HG02840 (cell line): Measurements from ENCODE around the gene MIS12.

Experiments
- ATAC-seq: cut with Tn5 transposase; IDR thresholded peaks from one replicate; pipeline ENCODE4 v1.9.1; 2021; ENCODE audit warnings: mild to moderate bottlenecking, moderate library complexity, moderate number of reproducible peaks; ENCODE audit not compliant: unreplicated experiment, low FRiP score

MIS12 gene

GRCh38 chr17:5499476-5500231 lies 13.3 kb downstream of the MIS12 start:
- ATAC-seq = no peak

DNA sequence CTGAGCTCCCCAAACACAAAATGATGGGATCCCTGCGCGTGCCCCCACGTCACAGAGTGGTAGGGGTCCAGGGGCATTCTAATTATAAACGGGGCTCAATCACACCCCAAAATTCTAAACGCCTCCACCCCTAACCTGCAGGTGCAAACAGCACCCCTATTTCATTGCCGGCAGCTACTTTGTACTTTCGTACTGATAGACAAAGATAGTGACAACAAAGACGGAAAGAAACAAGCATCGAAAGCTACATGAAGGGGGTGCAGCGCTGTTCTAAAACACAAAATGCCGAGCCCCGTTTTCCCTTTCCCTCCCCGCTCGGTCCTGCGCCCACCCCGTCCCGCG lies 13.9 kb downstream of the MIS12 start:
- no peak for ATAC-seq

DNA sequence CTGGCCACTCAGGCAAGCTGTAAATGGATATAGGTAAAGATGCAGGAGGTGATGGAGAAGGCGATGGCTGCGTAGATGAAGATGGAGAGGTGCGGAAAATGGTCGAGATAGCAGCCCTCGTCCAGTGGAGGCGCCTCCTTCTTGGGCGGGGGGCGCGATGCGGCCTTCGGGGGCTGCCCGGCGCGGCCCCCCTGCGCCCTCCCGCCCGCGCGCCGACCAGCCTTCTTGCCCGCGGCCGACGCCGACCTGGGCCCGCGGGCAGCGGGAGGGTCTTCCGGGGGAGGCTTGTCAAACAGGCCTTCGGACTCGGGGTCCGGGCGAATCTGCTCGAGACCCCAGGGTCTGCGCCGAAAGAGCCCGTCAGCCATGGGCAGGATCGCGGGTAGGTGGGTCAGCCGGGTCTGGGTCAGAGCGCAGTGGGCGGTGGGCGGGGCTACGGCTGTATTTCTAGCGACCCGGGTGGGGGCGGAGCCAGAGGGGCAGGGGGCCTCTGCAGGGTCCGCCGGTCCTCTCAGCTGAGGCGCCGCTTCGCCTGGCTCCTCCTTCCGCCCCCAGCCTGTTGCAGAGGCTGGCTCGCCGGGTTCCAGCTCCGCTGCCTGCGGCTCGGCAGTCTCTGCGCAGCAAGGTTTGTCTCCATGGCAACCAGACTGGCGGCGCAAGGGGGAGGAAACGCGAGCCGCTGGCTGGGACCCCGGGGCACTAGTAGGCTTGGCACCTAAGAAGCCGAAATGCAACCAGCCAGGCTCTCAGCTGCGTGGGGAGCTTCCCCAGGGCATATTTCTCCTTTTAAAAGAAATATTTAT lies 14.4 kb downstream of the MIS12 start:
- ATAC-seq = no peak

DNA sequence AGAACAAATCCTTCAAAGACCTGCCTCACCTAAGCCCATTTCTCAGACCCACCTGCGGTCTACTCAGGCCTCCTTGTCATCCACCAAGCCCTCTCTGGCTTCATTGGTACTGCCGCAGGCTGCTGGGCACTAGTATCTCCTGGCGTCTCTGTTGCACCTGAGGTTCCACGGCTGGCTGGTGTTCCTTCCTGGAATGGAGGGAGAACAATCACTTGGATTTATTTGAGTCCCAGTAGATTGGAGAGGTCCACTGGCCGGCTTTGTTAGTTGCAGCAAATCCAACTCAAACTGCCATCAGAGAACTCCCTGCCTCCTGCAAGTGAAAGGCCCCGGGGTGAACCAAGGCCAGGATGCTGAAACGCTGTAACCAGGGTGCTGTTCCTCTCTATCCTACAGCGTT lies 15.3 kb downstream of the MIS12 start:
- ATAC-seq = no peak

DNA sequence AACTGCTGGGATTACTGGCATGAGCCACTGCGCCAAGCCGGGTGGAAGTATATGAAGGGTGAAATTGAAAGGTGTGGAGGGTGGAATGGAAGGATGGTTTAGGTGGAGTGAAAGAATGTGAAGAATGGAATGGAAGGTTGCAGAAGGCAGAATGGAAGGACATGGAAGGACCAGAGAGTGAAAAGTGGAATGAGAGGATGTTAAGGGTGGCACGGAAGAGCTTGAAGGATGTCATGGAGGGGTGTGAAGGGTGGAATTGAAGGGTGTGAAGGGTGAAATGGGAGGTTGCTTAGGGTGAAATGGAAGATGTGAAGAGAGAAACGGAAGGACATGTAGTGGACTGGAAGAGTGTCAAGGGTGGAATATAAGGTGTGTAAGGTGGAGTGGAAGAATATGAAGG lies 16.2 kb downstream of the MIS12 start:
- ATAC-seq = no peak

DNA sequence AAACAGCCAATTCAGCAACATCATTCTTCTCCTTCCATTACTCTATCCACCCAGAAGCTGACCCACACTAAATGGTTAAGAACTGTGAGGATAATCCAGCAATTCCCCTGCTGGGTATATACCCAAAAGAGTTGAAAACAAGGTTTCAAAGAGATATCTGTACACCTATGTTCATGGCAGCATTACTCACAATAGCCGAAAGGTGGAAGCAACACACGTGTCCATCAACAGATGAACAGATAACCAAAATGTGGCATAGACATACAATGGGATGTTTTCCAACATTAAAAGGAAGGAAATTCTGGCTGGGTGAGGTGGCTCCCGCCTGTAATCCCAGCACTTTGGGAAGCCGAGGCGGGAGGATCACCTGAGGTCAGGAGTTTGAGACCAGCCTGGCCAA lies 19.9 kb downstream of the MIS12 start:
- ATAC-seq = no peak

GRCh38 chr17:5508810-5509209 lies 22.4 kb downstream of the MIS12 start:
- no peak for ATAC-seq

DNA sequence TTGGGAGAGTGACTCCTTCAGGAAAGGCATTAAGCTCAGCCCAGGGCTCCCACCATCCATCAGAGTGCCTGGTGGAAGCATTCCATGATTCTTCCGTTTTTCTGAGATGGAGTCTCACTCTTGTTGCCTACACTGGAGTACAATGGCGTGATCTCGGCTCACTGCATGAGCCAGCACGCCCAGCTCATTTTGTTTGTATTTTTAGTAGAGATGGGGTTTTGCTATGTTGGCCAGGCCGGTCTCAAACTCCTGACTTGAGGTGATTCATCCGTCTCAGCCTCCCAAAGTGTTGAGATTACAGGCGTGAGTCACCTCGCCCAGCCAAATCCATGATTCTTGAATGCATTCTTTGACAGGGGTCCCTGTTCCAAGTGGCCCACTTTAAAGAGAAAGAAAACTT lies 23.1 kb downstream of the MIS12 start:
- no peak for ATAC-seq

GRCh38 chr17:5510771-5511170 lies 24.4 kb downstream of the MIS12 start:
- ATAC-seq = no peak

- no peak for ATAC-seq
Measured at GRCh38 chr17:5511401-5512225, 25.2 kb downstream of the MIS12 start.

GRCh38 chr17:5513628-5514027 lies 27.3 kb downstream of the MIS12 start:
- no peak for ATAC-seq

DNA sequence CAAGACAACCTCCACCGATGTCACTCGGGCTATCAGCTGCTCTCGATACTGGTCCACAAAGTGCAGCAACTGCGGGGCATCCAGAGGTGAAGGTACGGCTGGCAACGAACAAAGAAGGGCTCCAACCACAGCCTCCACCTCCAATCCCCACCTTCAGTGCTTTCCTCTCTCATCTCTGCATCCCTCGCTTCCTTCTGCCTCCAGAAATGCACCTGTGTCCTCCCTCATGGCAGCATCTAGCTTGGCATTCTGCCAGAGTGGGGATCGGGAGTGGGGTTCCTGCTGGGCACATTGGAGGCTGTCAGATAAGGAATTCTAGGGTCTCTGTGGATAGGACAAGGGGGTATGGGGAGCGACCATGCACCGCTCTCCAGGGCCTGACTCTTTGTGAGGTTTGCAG lies 28.6 kb downstream of the MIS12 start:
- no peak for ATAC-seq

DNA sequence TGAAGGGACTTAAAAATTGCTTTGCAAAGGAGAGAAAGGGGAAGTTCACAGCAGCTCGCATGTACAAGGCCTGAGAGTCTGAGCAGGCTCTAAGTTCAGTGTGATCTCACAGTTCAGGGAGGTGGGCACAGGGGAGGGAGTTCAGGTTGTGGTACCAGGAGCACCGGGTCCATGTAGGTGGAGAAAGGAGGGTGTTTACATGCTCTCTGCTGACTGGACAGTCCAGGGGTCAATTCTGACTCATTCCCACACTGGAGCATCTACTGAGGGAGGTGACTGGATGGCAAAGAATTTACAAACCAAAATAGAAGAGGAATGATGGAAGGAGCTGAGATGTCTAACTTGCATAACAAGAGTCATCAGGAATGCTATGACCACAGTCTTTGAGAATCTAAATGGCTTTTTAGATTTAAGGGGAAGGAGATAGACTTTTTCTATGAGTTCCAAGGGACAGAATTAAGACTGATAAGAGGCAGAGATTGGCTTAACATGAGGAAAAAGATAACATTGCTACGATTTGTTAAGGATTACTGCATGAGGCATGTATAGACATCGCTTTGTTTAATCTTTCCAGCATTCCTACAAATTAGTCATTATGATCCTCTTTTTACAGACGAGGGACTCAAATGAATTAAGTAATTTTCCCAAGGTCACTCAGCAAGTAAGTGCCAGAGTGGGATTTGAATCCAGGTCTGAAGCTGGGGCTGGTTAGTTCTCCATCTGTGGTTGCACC lies 29.9 kb downstream of the MIS12 start:
- ATAC-seq = no peak

- no peak for ATAC-seq
Measured at GRCh38 chr17:5522476-5522875, 36.1 kb downstream of the MIS12 start.

DNA sequence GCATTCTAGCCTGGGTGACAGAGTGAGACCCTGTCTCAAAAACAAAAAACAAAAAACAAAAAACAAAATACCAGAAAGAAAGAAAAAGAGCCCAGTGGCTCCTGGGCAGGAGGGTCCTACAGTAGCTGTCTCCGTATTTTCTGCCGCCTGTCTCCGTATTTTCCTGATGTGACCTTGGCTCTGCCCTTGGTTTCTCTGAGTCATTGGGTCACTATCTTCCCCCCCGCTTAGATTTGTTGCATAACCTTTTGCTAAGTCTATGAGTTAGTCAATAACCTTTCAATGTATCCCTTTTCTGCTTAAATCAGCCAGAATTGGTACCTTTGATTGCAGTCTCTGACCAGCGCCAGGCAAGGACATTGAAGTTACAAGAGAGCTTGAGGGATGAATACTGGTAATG lies 36.9 kb downstream of the MIS12 start:
- no peak for ATAC-seq

DNA sequence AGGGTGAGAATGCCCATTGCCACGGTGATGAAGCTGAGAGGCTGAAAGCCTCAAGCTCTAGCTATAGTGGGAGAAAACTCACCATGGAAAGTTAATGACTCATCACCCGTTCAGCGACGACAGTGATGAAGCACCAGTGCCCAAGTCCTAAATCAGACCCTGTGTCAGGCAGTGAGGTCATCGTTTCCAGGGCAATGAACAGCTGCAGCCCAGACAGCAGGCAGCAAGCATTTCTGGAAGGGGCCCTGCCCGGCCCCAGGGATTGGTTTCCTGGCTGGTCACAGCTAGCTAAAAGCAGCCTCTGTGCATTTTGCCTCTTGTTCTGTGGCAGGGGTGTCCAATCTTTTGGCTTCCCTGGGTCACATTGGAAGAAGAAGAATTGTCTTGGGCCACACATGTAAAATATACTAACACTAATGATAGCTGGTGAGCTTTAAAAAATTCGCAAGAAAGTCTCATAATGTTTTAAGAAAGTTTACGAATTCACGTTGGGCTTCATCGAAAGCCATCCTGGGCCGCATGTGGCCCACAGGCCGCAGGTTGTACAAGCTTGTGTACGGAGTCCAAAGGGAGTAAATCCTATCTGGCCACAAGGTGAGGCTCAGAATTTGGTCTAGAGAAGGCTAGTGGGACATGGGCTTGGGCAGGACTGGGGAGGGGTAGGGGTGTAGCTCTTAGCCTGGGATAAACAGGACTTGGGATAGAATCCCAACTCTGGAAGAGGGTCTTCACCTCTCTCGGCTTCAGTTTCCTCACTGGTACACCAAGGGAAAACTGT lies 40.6 kb downstream of the MIS12 start:
- ATAC-seq = no peak

- ATAC-seq = no peak
Measured at GRCh38 chr17:5527601-5528250, 41.4 kb downstream of the MIS12 start.

- no peak for ATAC-seq
Measured at GRCh38 chr17:5530265-5531084, 44.1 kb downstream of the MIS12 start.

GRCh38 chr17:5531085-5531418 lies 44.7 kb downstream of the MIS12 start:
- ATAC-seq = no peak
